Measurements from ENCODE around the gene SORCS2. TPM values are rescaled to one million over a fixed set of nuclear protein-coding genes. Genes with fewer than 3 reads are reported as not detected.

SORCS2 gene
- total RNA-seq, 2 donors from 2014 or later = 1.5 to 1.7 TPM

- Histone ChIP-seq H3K4me1 (peaks cover 0 to 3% of the 10 kb centered on the region in 2 donors), H3K27me3 (no peaks in the 10 kb centered on the region)
- no peak for TF ChIP-seq CTCF (IDR thresholded peaks at IDR 0.05)
Measured at GRCh38 chr4:7645956-7646355, 453.6 kb downstream of the SORCS2 start.

GRCh38 chr4:7646384-7647061, 454.2 kb downstream of the SORCS2 start:
- DNase-seq (ENCODE audit: low spot score) = no peak
- no peak overlapping the region for H3K27ac ChIP-seq
- no peak for TF ChIP-seq CTCF (IDR thresholded peaks at IDR 0.05)
- H3K4me3 ChIP-seq = no peak overlapping the region
- H3K27me3 ChIP-seq = no peaks in the 10 kb centered on the region
- H3K36me3 ChIP-seq = no peaks in the 10 kb centered on the region
- H3K9me3 ChIP-seq = peaks cover 0 to 5% of the 10 kb centered on the region in 2 donors
- H3K4me1 ChIP-seq = peaks cover 0 to 8% of the 10 kb centered on the region in 2 donors

More at GRCh38 chr4:7645956-7646355, 453.6 kb downstream of the SORCS2 start:
- H3K4me3 ChIP-seq = no peak overlapping the region
- no peak overlapping the region for H3K27ac ChIP-seq
- H3K36me3 ChIP-seq = no peaks in the 10 kb centered on the region
- DNase-seq (ENCODE audit: low spot score) = no peak
- peaks cover 0 to 5% of the 10 kb centered on the region in 2 donors for H3K9me3 ChIP-seq

- no peak overlapping the region for H3K4me3 ChIP-seq
- H3K9me3 ChIP-seq = peaks cover 0 to 5% of the 10 kb centered on the region in 2 donors
- H3K27me3 ChIP-seq = no peaks in the 10 kb centered on the region
- H3K27ac ChIP-seq = no peak overlapping the region
- no peak for DNase-seq (ENCODE audit: low spot score)
- no peaks in the 10 kb centered on the region for H3K36me3 ChIP-seq
- peaks cover 0 to 8% of the 10 kb centered on the region in 2 donors for H3K4me1 ChIP-seq
- TF ChIP-seq CTCF (IDR thresholded peaks at IDR 0.05) = no peak
Measured at GRCh38 chr4:7647186-7647585, 454.8 kb downstream of the SORCS2 start.

GRCh38 chr4:7647600-7648543, 455.5 kb downstream of the SORCS2 start:
- H3K27ac ChIP-seq = no peak overlapping the region
- DNase-seq (ENCODE audit: low spot score) = no peak

More at GRCh38 chr4:7647600-7648543, 455.5 kb downstream of the SORCS2 start:
- H3K36me3 ChIP-seq = no peaks in the 10 kb centered on the region
- peaks cover 0 to 5% of the 10 kb centered on the region in 2 donors for H3K9me3 ChIP-seq
- H3K27me3 ChIP-seq = no peaks in the 10 kb centered on the region
- H3K4me3 ChIP-seq = no peak overlapping the region
- H3K4me1 ChIP-seq = peaks cover 0 to 8% of the 10 kb centered on the region in 2 donors
- TF ChIP-seq CTCF (IDR thresholded peaks at IDR 0.05) = no peak
